Spleen (tissue), 11 donors: ENCODE measurements around the gene ITGB5. TPM values are rescaled to one million over a fixed set of nuclear protein-coding genes. Genes with fewer than 3 reads are reported as not detected.
A peak's percentile ranks its signal among the peaks of the same experiment; 100 is the strongest.

Experiments used
- DNase-seq: peaks from one replicate; pipeline ENCODE4 v3.0.0-alpha.2; 2020
- H3K27ac ChIP-seq, 8 donors: fragments of 200-600 bp; sonication (generic) in 7 of 8; 1 replicate in 4 of 8; 2 replicates in 4 of 8; pipeline versions ENCODE4 v1.5.0 to v1.8.0; 2016 to 2021; ENCODE audit warnings: inconsistent platforms in 4 of 8, mild to moderate bottlenecking in 4 of 8, moderate library complexity in 1 of 8
- H3K27me3 ChIP-seq, 7 donors: fragments of 200-600 bp; sonication (generic) in 6 of 7; replicated peaks in 1 of 7; 1 replicate in 4 of 7; 2 replicates in 3 of 7; pipeline versions ENCODE4 v1.5.0 to v1.8.0; 2016 to 2021; ENCODE audit warnings: inconsistent platforms in 3 of 7, mild to moderate bottlenecking in 1 of 7
- H3K36me3 ChIP-seq, 6 donors: fragments of 200-600 bp; sonication (generic) in 5 of 6; 1 replicate in 4 of 6; 2 replicates in 2 of 6; pipeline versions ENCODE4 v1.5.0 to v1.8.0; 2016 to 2021; ENCODE audit warnings: inconsistent platforms in 2 of 6
- H3K4me1 ChIP-seq, 6 donors: fragments of 200-600 bp; sonication (generic) in 5 of 6; 1 replicate in 3 of 6; 2 replicates in 3 of 6; pipeline versions ENCODE4 v1.5.0 to v1.8.0; 2016 to 2021; ENCODE audit warnings: inconsistent platforms in 3 of 6
- H3K4me3 ChIP-seq, 8 donors: fragments of 200-600 bp; sonication (generic) in 7 of 8; 1 replicate in 4 of 8; 2 replicates in 4 of 8; pipeline versions ENCODE4 v1.5.0 to v1.8.0; 2016 to 2021; ENCODE audit warnings: inconsistent platforms in 4 of 8, mild to moderate bottlenecking in 4 of 8, moderate library complexity in 2 of 8
- H3K9me3 ChIP-seq, 8 donors: fragments of 200-600 bp; sonication (generic) in 7 of 8; 1 replicate in 4 of 8; 2 replicates in 4 of 8; pipeline versions ENCODE4 v1.5.0 to v1.8.0; 2016 to 2021; ENCODE audit warnings: inconsistent platforms in 4 of 8
- POLR2A ChIP-seq, 3 donors: fragments of 450-650 bp; IDR thresholded peaks; one replicate each; pipeline ENCODE4 v1.5.1; 2017; ENCODE audit warnings: antibody characterized with exemption in 3 of 3, mild to moderate bottlenecking in 1 of 3
- POLR2AphosphoS5 ChIP-seq, 3 donors: sonication (generic); formaldehyde crosslinking; IDR thresholded peaks; one replicate each; pipeline ENCODE4 v1.5.1; 2017; ENCODE audit warnings: antibody characterized with exemption in 3 of 3
- WGBS, 5 donors: extraction: QIAGEN DNeasy Blood & Tissue Kit in 3 of 5; methylation state at CpG; one replicate each; pipeline versions ENCODE4 v1.1.5 to v1.1.7; 2013 to 2018; 5-methylcytosine and 5-hydroxymethylcytosine counted together
- intact Hi-C: fragments of 100-400 bp; cut with DNase I; formaldehyde crosslinking; loops from one replicate; pipeline ENCODE4 v1.15.0; 2023; ENCODE audit warnings: low total_unique reads
- polyA plus RNA-seq, 3 donors: library from polyadenylated mRNA; stranded (reverse); fragments of 200-250 nt; gene quantifications; one replicate each; pipeline ENCODE4 v1.2.1, GENCODE V29; 2013
- total RNA-seq, 7 donors: library from RNA; depleted of rRNA in 3 of 7; stranded (reverse); fragments of >200 nt in 3 of 7; fragmentation: NEBNext Ultra II Directional in 4 of 7; extraction: Animal tissue kit (Norgen Biotek cat#: 25700) in 4 of 7; gene quantifications; one replicate each; pipeline versions ENCODE4 v1.1.0 to v1.2.1, GENCODE V29; 2016 to 2021
- TF ChIP-seq, protein P1 (sequence below), 11 experiments: fragments of 200-600 bp in 7 of 11; fragments of 450-650 bp in 4 of 11; sonication (generic) in 4 of 11; IDR thresholded peaks in 8 of 11; conservative IDR thresholded peaks in 3 of 11; 1 replicate in 7 of 11; 2 replicates in 4 of 11; pipeline versions ENCODE4 v1.4.0 to v1.8.0; 2016 to 2021; ENCODE audit warnings: antibody characterized with exemption in 11 of 11, inconsistent platforms in 4 of 11, mild to moderate bottlenecking in 1 of 11
- donor health status: healthy with polysubstance abuse.
- donor health status: DM: no; HTN: no; CAD: no; lungs with moderate emphysema.
- donor health status: DM: no; HTN: no; CAD: no.
- donor health status: Bipolar disorder and iron deficiency.
- donor health status: healthy.
- donor health status: DM: no; HTN: no; CAD: no.
- donor health status: DM: yes; HTN: yes; CAD: no.

Gene ITGB5
- total and polyA plus RNA-seq, 10 donors, result 7.4 to 227 (median 108) TPM

DNA sequence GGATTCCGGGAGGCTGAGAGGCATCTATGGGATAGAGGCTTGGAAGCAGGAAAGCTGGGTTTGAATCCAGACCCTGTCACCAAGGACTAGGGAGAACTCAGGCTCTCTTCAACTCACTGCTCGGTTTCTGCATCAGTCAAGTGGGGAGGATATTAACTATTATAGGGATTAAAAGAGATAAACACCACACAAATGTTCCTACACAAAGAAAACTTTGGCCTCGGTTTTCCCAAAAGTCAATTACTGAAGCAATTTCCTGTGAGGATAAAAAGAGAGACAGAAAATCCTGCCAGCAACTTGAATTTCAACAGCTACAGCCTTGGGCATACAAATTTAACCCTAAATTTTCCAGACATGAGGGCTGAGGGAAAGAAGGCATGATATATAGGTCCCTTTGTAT, 36.0 kb downstream of the ITGB5 start:
- intact Hi-C loops, result no loop called here
- H3K4me1 ChIP-seq, result peaks cover 0 to 28% (median 10%) of the 10 kb centered on the region in 6 donors
- peak overlapping the region in 5 of 8 donors; percentile 25 to 54 (median 36) for H3K27ac ChIP-seq
- no peak for TF ChIP-seq POLR2AphosphoS5 (IDR thresholded peaks at IDR 0.05)
- TF ChIP-seq, protein P1, sequence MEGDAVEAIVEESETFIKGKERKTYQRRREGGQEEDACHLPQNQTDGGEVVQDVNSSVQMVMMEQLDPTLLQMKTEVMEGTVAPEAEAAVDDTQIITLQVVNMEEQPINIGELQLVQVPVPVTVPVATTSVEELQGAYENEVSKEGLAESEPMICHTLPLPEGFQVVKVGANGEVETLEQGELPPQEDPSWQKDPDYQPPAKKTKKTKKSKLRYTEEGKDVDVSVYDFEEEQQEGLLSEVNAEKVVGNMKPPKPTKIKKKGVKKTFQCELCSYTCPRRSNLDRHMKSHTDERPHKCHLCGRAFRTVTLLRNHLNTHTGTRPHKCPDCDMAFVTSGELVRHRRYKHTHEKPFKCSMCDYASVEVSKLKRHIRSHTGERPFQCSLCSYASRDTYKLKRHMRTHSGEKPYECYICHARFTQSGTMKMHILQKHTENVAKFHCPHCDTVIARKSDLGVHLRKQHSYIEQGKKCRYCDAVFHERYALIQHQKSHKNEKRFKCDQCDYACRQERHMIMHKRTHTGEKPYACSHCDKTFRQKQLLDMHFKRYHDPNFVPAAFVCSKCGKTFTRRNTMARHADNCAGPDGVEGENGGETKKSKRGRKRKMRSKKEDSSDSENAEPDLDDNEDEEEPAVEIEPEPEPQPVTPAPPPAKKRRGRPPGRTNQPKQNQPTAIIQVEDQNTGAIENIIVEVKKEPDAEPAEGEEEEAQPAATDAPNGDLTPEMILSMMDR (IDR thresholded peaks at IDR 0.05 in 8 of 11, conservative IDR thresholded peaks at IDR 0.05 in 3 of 11), result no peak
- TF ChIP-seq POLR2A (IDR thresholded peaks at IDR 0.05), result no peak
- DNase-seq, result no peak
- H3K27me3 ChIP-seq, result no peaks in the 10 kb centered on the region
- H3K4me3 ChIP-seq, result no peak overlapping the region
- peaks cover 0 to 24% (median 0%) of the 10 kb centered on the region in 6 donors for H3K36me3 ChIP-seq
- WGBS, 5 donors, result 45 to 64% (median 58%) methylated on average over 3 of the region's 3 CpGs
- H3K9me3 ChIP-seq, result no peaks in the 10 kb centered on the region

DNA sequence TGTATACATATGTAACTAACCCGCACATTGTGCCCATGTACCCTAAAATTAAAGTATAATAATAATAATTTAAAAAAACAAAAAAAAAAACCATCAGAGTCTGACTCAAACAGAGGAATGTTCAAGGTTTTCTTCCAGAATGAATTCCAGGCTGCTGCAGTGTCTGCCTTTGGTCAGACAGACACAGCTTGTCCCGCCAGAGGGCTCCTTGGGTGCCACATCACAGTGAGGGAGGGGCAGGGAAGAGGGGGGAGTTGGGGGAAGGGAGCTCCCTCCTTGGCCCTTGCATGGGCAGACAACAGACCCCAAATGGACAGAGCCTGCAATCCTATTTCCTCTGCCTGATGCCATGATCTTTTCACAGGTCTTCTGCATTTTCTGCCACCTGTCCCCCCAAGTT, 36.5 kb downstream of the ITGB5 start:
- H3K4me3 ChIP-seq, result no peak overlapping the region
- TF ChIP-seq POLR2A (IDR thresholded peaks at IDR 0.05), result no peak
- TF ChIP-seq, protein P1 (IDR thresholded peaks at IDR 0.05 in 8 of 11, conservative IDR thresholded peaks at IDR 0.05 in 3 of 11), result no peak
- no peak for TF ChIP-seq POLR2AphosphoS5 (IDR thresholded peaks at IDR 0.05)
- H3K36me3 ChIP-seq, result peaks cover 0 to 24% (median 0%) of the 10 kb centered on the region in 6 donors
- intact Hi-C loops, result no loop called here
- H3K27ac ChIP-seq, result peak overlapping the region in 5 of 8 donors; percentile 25 to 54 (median 36)
- DNase-seq, result no peak
- peaks cover 0 to 33% (median 13%) of the 10 kb centered on the region in 6 donors for H3K4me1 ChIP-seq
- no peaks in the 10 kb centered on the region for H3K27me3 ChIP-seq
- WGBS, 5 donors, result 78 to 90% (median 80%) methylated on average over 2 of the region's 2 CpGs
- no peaks in the 10 kb centered on the region for H3K9me3 ChIP-seq

DNA sequence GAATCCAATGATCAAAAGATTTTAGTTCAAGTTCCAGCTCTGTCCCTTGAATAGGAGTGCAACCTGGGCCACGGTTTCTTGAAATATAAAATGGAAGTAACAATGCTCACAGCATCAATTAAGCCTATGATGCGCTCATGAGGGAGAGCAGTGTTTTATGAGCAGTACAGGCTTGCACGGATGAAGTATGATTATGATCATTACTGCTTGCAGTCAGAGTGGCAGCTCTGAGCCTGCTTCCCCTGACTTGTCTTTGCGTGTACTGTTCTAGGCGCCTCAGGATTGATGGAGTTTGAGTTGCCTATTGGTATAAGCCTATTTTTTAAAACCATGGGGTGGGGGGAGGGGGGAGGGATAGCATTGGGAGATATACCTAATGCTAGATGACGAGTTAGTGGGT, 37.0 kb downstream of the ITGB5 start:
- intact Hi-C loops, result no loop called here
- Histone ChIP-seq H3K4me1 (peaks cover 2 to 37% (median 17%) of the 10 kb centered on the region in 6 donors), H3K9me3 (no peaks in the 10 kb centered on the region), H3K4me3 (no peak overlapping the region), H3K36me3 (peaks cover 0 to 24% (median 0%) of the 10 kb centered on the region in 6 donors), H3K27me3 (no peaks in the 10 kb centered on the region), H3K27ac (no peak overlapping the region)
- TF ChIP-seq POLR2AphosphoS5 (IDR thresholded peaks at IDR 0.05) (no peak), POLR2A (IDR thresholded peaks at IDR 0.05) (no peak)
- TF ChIP-seq, protein P1 (IDR thresholded peaks at IDR 0.05 in 8 of 11, conservative IDR thresholded peaks at IDR 0.05 in 3 of 11), result no peak
- WGBS, 5 donors, result 85 to 96% (median 85%) methylated on average over 6 of the region's 6 CpGs
- no peak for DNase-seq

DNA sequence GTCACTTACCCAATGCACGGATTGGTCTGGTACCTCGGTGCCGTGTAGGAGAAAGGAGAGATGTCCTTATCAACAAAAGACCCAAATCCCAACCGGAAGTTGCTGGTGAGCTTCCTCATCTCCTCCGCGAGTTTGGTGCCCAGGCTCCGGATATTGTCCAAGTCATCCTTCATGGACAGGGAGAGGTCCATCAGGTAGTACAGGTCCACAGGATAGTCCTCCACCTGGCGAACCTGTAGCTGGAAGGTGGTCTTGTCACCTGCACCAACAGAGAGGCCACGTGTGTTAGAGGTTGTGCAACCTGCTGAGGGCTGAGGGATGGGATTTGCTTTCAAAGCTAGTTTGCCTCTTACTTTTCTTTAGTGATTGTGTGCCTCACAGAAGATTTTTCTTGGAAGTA, 38.9 kb downstream of the ITGB5 start:
- Histone ChIP-seq H3K27me3 (no peaks in the 10 kb centered on the region), H3K27ac (no peak overlapping the region), H3K4me3 (no peak overlapping the region), H3K9me3 (no peaks in the 10 kb centered on the region), H3K4me1 (peaks cover 6 to 46% (median 25%) of the 10 kb centered on the region in 6 donors), H3K36me3 (peaks cover 0 to 20% (median 0%) of the 10 kb centered on the region in 6 donors)
- TF ChIP-seq POLR2A (IDR thresholded peaks at IDR 0.05) (no peak), POLR2AphosphoS5 (IDR thresholded peaks at IDR 0.05) (no peak)
- TF ChIP-seq, protein P1 (IDR thresholded peaks at IDR 0.05 in 8 of 11, conservative IDR thresholded peaks at IDR 0.05 in 3 of 11), result no peak
- intact Hi-C loops, result no loop called here
- no peak for DNase-seq
- 90 to 94% (median 91%) methylated on average over 9 of the region's 9 CpGs for WGBS, 5 donors
